ENCODE measurements around the gene TMEM131L.

Gene TMEM131L

GRCh38 chr4:153519687-153520086 lies 53.5 kb downstream of the TMEM131L start:
- peaks cover 13% of the 10 kb centered on the region for H3K4me1 ChIP-seq (ENCODE audit: insufficient read depth, low read length)
- H3K9me3 ChIP-seq (ENCODE audit: low read length), result no peaks in the 10 kb centered on the region
- H3K27ac ChIP-seq (ENCODE audit: low read depth, low read length), result no peak overlapping the region
- H3K36me3 ChIP-seq (ENCODE audit: insufficient read depth, low read length), result no peaks in the 10 kb centered on the region
- no peak overlapping the region for H3K4me3 ChIP-seq (ENCODE audit: low read depth in 1 of 2, low read length in 2 of 2)
- no peak overlapping the region for H3K9ac ChIP-seq (ENCODE audit: low read length)
- H3K27me3 ChIP-seq (ENCODE audit: control insufficient read depth in 1 of 2, insufficient read depth in 2 of 2, low read length in 2 of 2), result no peaks in the 10 kb centered on the region

GRCh38 chr4:153520227-153520626 lies 54.1 kb downstream of the TMEM131L start:
- H3K9me3 ChIP-seq (ENCODE audit: low read length), result no peaks in the 10 kb centered on the region
- no peak overlapping the region for H3K4me3 ChIP-seq (ENCODE audit: low read depth in 1 of 2, low read length in 2 of 2)
- H3K36me3 ChIP-seq (ENCODE audit: insufficient read depth, low read length), result no peaks in the 10 kb centered on the region
- H3K9ac ChIP-seq (ENCODE audit: low read length), result no peak overlapping the region
- H3K27ac ChIP-seq (ENCODE audit: low read depth, low read length), result no peak overlapping the region
- H3K27me3 ChIP-seq (ENCODE audit: control insufficient read depth in 1 of 2, insufficient read depth in 2 of 2, low read length in 2 of 2), result no peaks in the 10 kb centered on the region
- H3K4me1 ChIP-seq (ENCODE audit: insufficient read depth, low read length), result peaks cover 13% of the 10 kb centered on the region

- H3K4me3 ChIP-seq (ENCODE audit: low read depth in 1 of 2, low read length in 2 of 2), result no peak overlapping the region
- H3K36me3 ChIP-seq (ENCODE audit: insufficient read depth, low read length), result no peaks in the 10 kb centered on the region
- no peaks in the 10 kb centered on the region for H3K27me3 ChIP-seq (ENCODE audit: control insufficient read depth in 1 of 2, insufficient read depth in 2 of 2, low read length in 2 of 2)
- H3K27ac ChIP-seq (ENCODE audit: low read depth, low read length), result no peak overlapping the region
- no peaks in the 10 kb centered on the region for H3K9me3 ChIP-seq (ENCODE audit: low read length)
- H3K4me1 ChIP-seq (ENCODE audit: insufficient read depth, low read length), result peaks cover 13% of the 10 kb centered on the region
- H3K9ac ChIP-seq (ENCODE audit: low read length), result no peak overlapping the region
Observed at GRCh38 chr4:153520801-153521329, 54.7 kb downstream of the TMEM131L start.

GRCh38 chr4:153521478-153521877 lies 55.3 kb downstream of the TMEM131L start:
- Histone ChIP-seq H3K36me3 (ENCODE audit: insufficient read depth, low read length) (no peaks in the 10 kb centered on the region), H3K27me3 (ENCODE audit: control insufficient read depth in 1 of 2, insufficient read depth in 2 of 2, low read length in 2 of 2) (no peaks in the 10 kb centered on the region), H3K4me1 (ENCODE audit: insufficient read depth, low read length) (peaks cover 13% of the 10 kb centered on the region), H3K27ac (ENCODE audit: low read depth, low read length) (no peak overlapping the region), H3K4me3 (ENCODE audit: low read depth in 1 of 2, low read length in 2 of 2) (no peak overlapping the region), H3K9me3 (ENCODE audit: low read length) (no peaks in the 10 kb centered on the region), H3K9ac (ENCODE audit: low read length) (no peak overlapping the region)

GRCh38 chr4:153521999-153522801 lies 56.0 kb downstream of the TMEM131L start:
- Histone ChIP-seq H3K36me3 (ENCODE audit: insufficient read depth, low read length) (no peaks in the 10 kb centered on the region), H3K4me3 (ENCODE audit: low read depth in 1 of 2, low read length in 2 of 2) (no peak overlapping the region), H3K4me1 (ENCODE audit: insufficient read depth, low read length) (peaks cover 13% of the 10 kb centered on the region), H3K27ac (ENCODE audit: low read depth, low read length) (no peak overlapping the region), H3K27me3 (ENCODE audit: control insufficient read depth in 1 of 2, insufficient read depth in 2 of 2, low read length in 2 of 2) (no peaks in the 10 kb centered on the region), H3K9ac (ENCODE audit: low read length) (no peak overlapping the region), H3K9me3 (ENCODE audit: low read length) (no peaks in the 10 kb centered on the region)

- no peaks in the 10 kb centered on the region for H3K27me3 ChIP-seq (ENCODE audit: control insufficient read depth in 1 of 2, insufficient read depth in 2 of 2, low read length in 2 of 2)
- H3K9me3 ChIP-seq (ENCODE audit: low read length), result no peaks in the 10 kb centered on the region
- peaks cover 8% of the 10 kb centered on the region for H3K4me1 ChIP-seq (ENCODE audit: insufficient read depth, low read length)
- no peak overlapping the region for H3K4me3 ChIP-seq (ENCODE audit: low read depth in 1 of 2, low read length in 2 of 2)
- no peak overlapping the region for H3K9ac ChIP-seq (ENCODE audit: low read length)
- no peak overlapping the region for H3K27ac ChIP-seq (ENCODE audit: low read depth, low read length)
- H3K36me3 ChIP-seq (ENCODE audit: insufficient read depth, low read length), result no peaks in the 10 kb centered on the region
Observed at GRCh38 chr4:153522802-153523094, 56.6 kb downstream of the TMEM131L start.

- no peak overlapping the region for H3K27ac ChIP-seq (ENCODE audit: low read depth, low read length)
- H3K9me3 ChIP-seq (ENCODE audit: low read length), result no peaks in the 10 kb centered on the region
- H3K4me3 ChIP-seq (ENCODE audit: low read depth in 1 of 2, low read length in 2 of 2), result no peak overlapping the region
- no peaks in the 10 kb centered on the region for H3K27me3 ChIP-seq (ENCODE audit: control insufficient read depth in 1 of 2, insufficient read depth in 2 of 2, low read length in 2 of 2)
- no peak overlapping the region for H3K9ac ChIP-seq (ENCODE audit: low read length)
- H3K36me3 ChIP-seq (ENCODE audit: insufficient read depth, low read length), result no peaks in the 10 kb centered on the region
- H3K4me1 ChIP-seq (ENCODE audit: insufficient read depth, low read length), result peaks cover 8% of the 10 kb centered on the region
Observed at GRCh38 chr4:153523164-153523796, 57.1 kb downstream of the TMEM131L start.

GRCh38 chr4:153523941-153524386 lies 57.8 kb downstream of the TMEM131L start:
- no peaks in the 10 kb centered on the region for H3K9me3 ChIP-seq (ENCODE audit: low read length)
- no peak overlapping the region for H3K27ac ChIP-seq (ENCODE audit: low read depth, low read length)
- H3K4me1 ChIP-seq (ENCODE audit: insufficient read depth, low read length), result peaks cover 11% of the 10 kb centered on the region
- no peak overlapping the region for H3K4me3 ChIP-seq (ENCODE audit: low read depth in 1 of 2, low read length in 2 of 2)
- H3K36me3 ChIP-seq (ENCODE audit: insufficient read depth, low read length), result no peaks in the 10 kb centered on the region
- no peak overlapping the region for H3K9ac ChIP-seq (ENCODE audit: low read length)
- H3K27me3 ChIP-seq (ENCODE audit: control insufficient read depth in 1 of 2, insufficient read depth in 2 of 2, low read length in 2 of 2), result no peaks in the 10 kb centered on the region

- Histone ChIP-seq H3K4me1 (ENCODE audit: insufficient read depth, low read length) (peaks cover 16% of the 10 kb centered on the region), H3K27ac (ENCODE audit: low read depth, low read length) (no peak overlapping the region)
Observed at GRCh38 chr4:153524682-153525081, 58.5 kb downstream of the TMEM131L start.

GRCh38 chr4:153527690-153528089 lies 61.5 kb downstream of the TMEM131L start:
- Histone ChIP-seq H3K4me1 (ENCODE audit: insufficient read depth, low read length) (peaks cover 37% of the 10 kb centered on the region), H3K9ac (ENCODE audit: low read length) (no peak overlapping the region), H3K27ac (ENCODE audit: low read depth, low read length) (no peak overlapping the region), H3K9me3 (ENCODE audit: low read length) (no peaks in the 10 kb centered on the region), H3K36me3 (ENCODE audit: insufficient read depth, low read length) (no peaks in the 10 kb centered on the region), H3K4me3 (ENCODE audit: low read depth in 1 of 2, low read length in 2 of 2) (no peak overlapping the region), H3K27me3 (ENCODE audit: control insufficient read depth in 1 of 2, insufficient read depth in 2 of 2, low read length in 2 of 2) (no peaks in the 10 kb centered on the region)

More at GRCh38 chr4:153524682-153525081, 58.5 kb downstream of the TMEM131L start:
- Histone ChIP-seq H3K9me3 (ENCODE audit: low read length) (no peaks in the 10 kb centered on the region), H3K36me3 (ENCODE audit: insufficient read depth, low read length) (no peaks in the 10 kb centered on the region), H3K4me3 (ENCODE audit: low read depth in 1 of 2, low read length in 2 of 2) (no peak overlapping the region), H3K9ac (ENCODE audit: low read length) (no peak overlapping the region), H3K27me3 (ENCODE audit: control insufficient read depth in 1 of 2, insufficient read depth in 2 of 2, low read length in 2 of 2) (no peaks in the 10 kb centered on the region)

- Histone ChIP-seq H3K27ac (ENCODE audit: low read depth, low read length) (no peak overlapping the region), H3K4me1 (ENCODE audit: insufficient read depth, low read length) (peaks cover 29% of the 10 kb centered on the region), H3K36me3 (ENCODE audit: insufficient read depth, low read length) (no peaks in the 10 kb centered on the region), H3K4me3 (ENCODE audit: low read depth in 1 of 2, low read length in 2 of 2) (no peak overlapping the region), H3K9me3 (ENCODE audit: low read length) (no peaks in the 10 kb centered on the region), H3K9ac (ENCODE audit: low read length) (no peak overlapping the region), H3K27me3 (ENCODE audit: control insufficient read depth in 1 of 2, insufficient read depth in 2 of 2, low read length in 2 of 2) (no peaks in the 10 kb centered on the region)
Observed at GRCh38 chr4:153528705-153529485, 62.7 kb downstream of the TMEM131L start.

All from muscle layer of colon (tissue), 2 donors.